Measurements from ENCODE around the gene TINAGL1. TPM values are rescaled to one million over a fixed set of nuclear protein-coding genes. Genes with fewer than 3 reads are reported as not detected.

Gene TINAGL1
- total RNA-seq, 4 donors from 2014 or later: 63.7 to 373 (median 125) TPM

DNA sequence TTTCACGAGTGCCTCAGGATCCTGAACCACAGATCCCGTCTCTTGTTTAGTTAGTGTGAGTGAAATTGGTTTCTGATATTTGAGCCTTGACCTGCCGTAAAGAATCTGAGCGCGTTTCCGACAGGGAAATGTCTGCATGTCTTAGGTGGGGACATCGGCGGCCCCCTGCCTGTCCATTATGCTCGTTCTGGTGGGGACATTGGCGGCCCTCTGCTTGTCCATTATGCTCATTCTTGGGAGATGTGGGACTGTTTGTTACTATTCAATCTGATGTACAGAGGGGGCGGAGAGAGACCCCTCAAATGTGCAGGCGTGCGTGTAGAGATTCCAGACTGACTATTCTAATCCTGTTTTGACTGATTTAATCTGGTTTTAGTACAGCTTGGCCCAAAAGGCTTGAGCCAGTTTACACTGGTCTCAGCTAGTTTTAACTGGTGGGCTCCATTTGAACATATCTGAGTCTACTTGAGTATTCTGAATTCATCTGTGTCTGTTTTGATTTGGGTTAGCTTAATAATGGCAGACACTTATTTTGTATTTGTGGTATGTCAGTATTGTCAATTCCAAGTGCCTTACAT is 6.6 kb upstream of the TINAGL1 start:
- TF ChIP-seq, protein P1, sequence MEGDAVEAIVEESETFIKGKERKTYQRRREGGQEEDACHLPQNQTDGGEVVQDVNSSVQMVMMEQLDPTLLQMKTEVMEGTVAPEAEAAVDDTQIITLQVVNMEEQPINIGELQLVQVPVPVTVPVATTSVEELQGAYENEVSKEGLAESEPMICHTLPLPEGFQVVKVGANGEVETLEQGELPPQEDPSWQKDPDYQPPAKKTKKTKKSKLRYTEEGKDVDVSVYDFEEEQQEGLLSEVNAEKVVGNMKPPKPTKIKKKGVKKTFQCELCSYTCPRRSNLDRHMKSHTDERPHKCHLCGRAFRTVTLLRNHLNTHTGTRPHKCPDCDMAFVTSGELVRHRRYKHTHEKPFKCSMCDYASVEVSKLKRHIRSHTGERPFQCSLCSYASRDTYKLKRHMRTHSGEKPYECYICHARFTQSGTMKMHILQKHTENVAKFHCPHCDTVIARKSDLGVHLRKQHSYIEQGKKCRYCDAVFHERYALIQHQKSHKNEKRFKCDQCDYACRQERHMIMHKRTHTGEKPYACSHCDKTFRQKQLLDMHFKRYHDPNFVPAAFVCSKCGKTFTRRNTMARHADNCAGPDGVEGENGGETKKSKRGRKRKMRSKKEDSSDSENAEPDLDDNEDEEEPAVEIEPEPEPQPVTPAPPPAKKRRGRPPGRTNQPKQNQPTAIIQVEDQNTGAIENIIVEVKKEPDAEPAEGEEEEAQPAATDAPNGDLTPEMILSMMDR (IDR thresholded peaks at IDR 0.05; ENCODE audit: low read depth): no peak

- TF ChIP-seq, protein P1 (IDR thresholded peaks at IDR 0.05; ENCODE audit: low read depth): no peak
Measured at GRCh38 chr1:31570228-31570627, 6.1 kb upstream of the TINAGL1 start.

DNA sequence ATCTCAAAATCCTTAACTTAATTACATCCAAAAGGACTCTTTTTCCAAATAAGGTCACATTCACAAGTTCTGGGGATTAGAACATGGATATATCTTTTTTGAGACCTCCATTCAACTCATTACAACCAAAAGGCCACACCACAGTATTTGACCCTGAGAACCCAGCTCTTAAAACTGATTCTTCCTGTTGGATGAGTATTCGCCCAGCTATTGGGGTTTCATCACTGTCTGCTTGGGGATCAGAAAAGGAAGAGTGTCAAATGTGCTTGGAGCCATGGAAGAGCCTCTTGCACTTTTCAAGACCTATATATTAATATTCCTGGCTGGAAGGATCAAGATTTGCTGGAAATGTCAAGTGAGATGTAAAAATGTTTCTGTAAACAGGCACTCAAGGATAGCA is 5.4 kb upstream of the TINAGL1 start:
- TF ChIP-seq, protein P1 (IDR thresholded peaks at IDR 0.05; ENCODE audit: low read depth): no peak

- TF ChIP-seq, protein P1 (IDR thresholded peaks at IDR 0.05; ENCODE audit: low read depth): no peak
Measured at GRCh38 chr1:31571340-31572295, 4.7 kb upstream of the TINAGL1 start.

DNA sequence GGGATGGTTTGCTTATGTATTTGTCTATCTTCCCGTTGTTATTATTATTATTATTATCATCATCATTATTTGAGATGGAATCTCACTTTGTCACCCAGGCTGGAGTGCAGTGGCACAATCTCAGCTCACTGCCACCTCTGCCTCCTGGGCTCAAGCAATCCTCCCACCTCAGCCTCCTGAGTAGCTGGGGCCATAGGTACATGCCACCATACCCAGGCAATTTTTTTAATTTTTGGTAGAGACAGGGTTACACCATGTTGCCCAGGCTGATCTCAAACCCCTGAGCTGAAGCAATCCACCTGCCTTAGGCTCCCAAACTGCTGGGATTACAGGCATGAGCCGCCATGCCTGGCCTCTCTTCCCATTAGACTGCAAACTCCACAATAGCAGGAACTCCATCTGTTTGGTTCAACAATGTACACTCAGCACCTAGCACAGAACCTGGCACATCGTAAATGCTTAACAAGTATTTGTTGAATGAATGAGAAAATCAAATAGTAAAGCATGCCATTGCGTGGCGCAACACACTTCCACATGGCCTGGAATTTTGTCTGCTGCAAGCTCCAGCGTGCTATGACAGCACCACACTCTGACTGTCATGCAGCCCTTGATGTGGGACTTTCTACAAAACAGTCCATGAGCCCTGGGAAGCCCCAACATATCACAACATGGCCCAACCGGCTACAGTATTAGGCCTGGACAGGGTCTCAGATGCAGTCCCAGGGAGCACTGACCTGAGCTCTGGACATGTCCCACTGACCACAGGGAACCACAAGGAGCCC is 3.8 kb upstream of the TINAGL1 start:
- TF ChIP-seq, protein P1 (IDR thresholded peaks at IDR 0.05; ENCODE audit: low read depth): no peak

DNA sequence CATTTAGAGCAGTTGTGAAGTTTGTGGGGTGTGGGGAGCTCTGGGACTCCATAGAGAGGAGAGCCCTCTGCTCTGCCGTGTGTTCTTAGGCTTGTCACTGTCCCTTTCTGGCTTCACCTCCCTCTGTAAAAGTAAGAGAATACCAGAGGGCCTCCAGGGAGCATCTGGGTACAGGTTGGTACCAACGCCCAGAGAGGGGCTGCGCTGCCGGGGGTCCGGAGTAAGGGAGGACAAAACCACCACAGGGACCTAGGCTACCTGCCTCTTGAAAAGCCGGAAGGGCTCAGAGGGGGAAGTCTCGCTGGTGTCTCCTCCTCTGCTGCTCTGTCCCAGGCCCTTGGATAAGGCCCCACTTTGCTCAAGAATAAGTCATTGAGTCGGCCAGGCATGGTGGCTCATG is 3.1 kb upstream of the TINAGL1 start:
- TF ChIP-seq, protein P1 (IDR thresholded peaks at IDR 0.05; ENCODE audit: low read depth): no peak
